H1 (cell line): ENCODE data around the gene GPR18. TPM values are rescaled to one million over a fixed set of nuclear protein-coding genes. Genes with fewer than 3 reads are reported as not detected.

Source experiments
- CTCF ChIA-PET: fragments of 300-600 bp; sonication (Branson Sonifier 250); formaldehyde crosslinking; loops from one replicate; lab custom pipeline; 2021; ENCODE audit not compliant: partially characterized antibody; lab: Charles Lee
- POLR2A ChIA-PET: fragments of 300-600 bp; sonication (Branson Sonifier 250); formaldehyde crosslinking; loops from one replicate; lab custom pipeline; 2021; ENCODE audit warnings: inconsistent platforms; ENCODE audit not compliant: partially characterized antibody; lab: Charles Lee
- DNase-seq, 2 experiments: peaks; one replicate each; pipeline versions ENCODE4 v3.0.0 to v3.0.0-alpha.2; 2010 to 2022; ENCODE audit warnings: low spot score in 2 of 2, low read depth in 1 of 2, mixed read lengths in 1 of 2
- FAIRE-seq: peaks from 2 replicates; lab custom pipeline; 2011; peaks lifted over from hg19 to GRCh38; lab: Jason Lieb, UNC
- H2AFZ ChIP-seq: 2 replicates; pipeline ENCODE4 v1.8.1; 2012; ENCODE audit warnings: low read length, inconsistent platforms
- H2AK5ac ChIP-seq: 2 replicates; pipeline ENCODE4 v1.6.1; 2013; ENCODE audit warnings: low read depth, low read length
- H2BK120ac ChIP-seq: replicated peaks from 2 replicates; pipeline ENCODE3; 2013; ENCODE audit warnings: low read depth, low read length, inconsistent platforms
- H2BK12ac ChIP-seq: 2 replicates; pipeline ENCODE4 v1.6.1; 2013; ENCODE audit warnings: low read depth, low read length
- H2BK15ac ChIP-seq: 2 replicates; pipeline ENCODE4 v1.6.1; 2013; ENCODE audit warnings: low read length
- H2BK20ac ChIP-seq: 2 replicates; pipeline ENCODE4 v1.6.1; 2013; ENCODE audit warnings: low read length
- H2BK5ac ChIP-seq: 2 replicates; pipeline ENCODE4 v1.6.1; 2013; ENCODE audit warnings: low read depth, low read length
- H3K14ac ChIP-seq: 2 replicates; pipeline ENCODE4 v1.6.1; 2013; ENCODE audit warnings: inconsistent platforms; ENCODE audit not compliant: insufficient read length
- H3K18ac ChIP-seq: 2 replicates; pipeline ENCODE4 v1.6.1; 2013; ENCODE audit warnings: low read length; ENCODE audit errors: extremely low read depth
- H3K23ac ChIP-seq: 2 replicates; pipeline ENCODE4 v1.6.1; 2013; ENCODE audit warnings: inconsistent platforms; ENCODE audit not compliant: insufficient read length
- H3K23me2 ChIP-seq: 2 replicates; pipeline ENCODE4 v1.6.1; 2013; ENCODE audit warnings: low read depth, low read length
- H3K27ac ChIP-seq: 2 replicates; pipeline ENCODE4 v1.6.1; 2011; ENCODE audit warnings: low read depth, low read length, inconsistent platforms
- H3K27me3 ChIP-seq, 4 experiments: replicated peaks in 1 of 4; 1 replicate in 1 of 4; 2 replicates in 3 of 4; pipeline versions ENCODE4 v1.6.1 to v1.8.1; 2011 to 2013; ENCODE audit warnings: low read length in 3 of 4, mild to moderate bottlenecking in 3 of 4, inconsistent platforms in 2 of 4, mixed read lengths in 2 of 4, moderate library complexity in 1 of 4; ENCODE audit not compliant: control insufficient read depth in 3 of 4, insufficient read depth in 3 of 4; ENCODE audit errors: extremely low read depth in 1 of 4
- H3K36me3 ChIP-seq, 4 experiments: 2 replicates each; pipeline versions ENCODE4 v1.6.1 to v1.8.1; 2011 to 2013; ENCODE audit warnings: mild to moderate bottlenecking in 4 of 4, low read length in 3 of 4, moderate library complexity in 2 of 4, control low read depth in 1 of 4, inconsistent platforms in 1 of 4; ENCODE audit not compliant: insufficient read depth in 4 of 4, control insufficient read depth in 2 of 4
- H3K4ac ChIP-seq: replicated peaks from 2 replicates; pipeline ENCODE3; 2013; ENCODE audit warnings: low read length, low read depth, mixed read lengths, inconsistent platforms; ENCODE audit not compliant: insufficient read length
- H3K4me1 ChIP-seq, 4 experiments: replicated peaks in 1 of 4; 1 replicate in 1 of 4; 2 replicates in 3 of 4; pipeline versions ENCODE4 v1.6.1 to v1.8.1; 2011 to 2013; ENCODE audit warnings: low read length in 3 of 4, inconsistent platforms in 2 of 4, mixed read lengths in 1 of 4; ENCODE audit not compliant: insufficient read depth in 4 of 4, control insufficient read depth in 3 of 4
- H3K4me2 ChIP-seq, 2 experiments: 2 replicates each; pipeline versions ENCODE4 v1.6.1 to v1.8.1; 2011 to 2013; ENCODE audit warnings: low read depth in 2 of 2, low read length in 2 of 2, control low read depth in 1 of 2, inconsistent platforms in 1 of 2, mild to moderate bottlenecking in 1 of 2; ENCODE audit not compliant: insufficient read depth in 1 of 2
- H3K4me3 ChIP-seq, 4 experiments: fragments of 200-600, 300-600 bp in 1 of 4; sonication (generic), shearing (Covaris generic), sonication (Bioruptor Twin) in 1 of 4; 2 replicates each; pipeline versions ENCODE4 v1.5.1 to v1.8.1; 2011 to 2016; ENCODE audit warnings: low read length in 4 of 4, low read depth in 3 of 4, control low read depth in 2 of 4, inconsistent platforms in 2 of 4, mild to moderate bottlenecking in 2 of 4, mixed read lengths in 1 of 4, moderate library complexity in 1 of 4; ENCODE audit not compliant: insufficient read depth in 2 of 4; ENCODE audit errors: extremely low read depth in 1 of 4
- H3K56ac ChIP-seq: replicated peaks from 2 replicates; pipeline ENCODE3; 2013; ENCODE audit warnings: low read depth, mild to moderate bottlenecking, mixed read lengths, low read length, inconsistent platforms; ENCODE audit not compliant: insufficient read length
- H3K79me1 ChIP-seq: 2 replicates; pipeline ENCODE4 v1.6.1; 2013; ENCODE audit warnings: low read depth, low read length, control low read depth
- H3K79me2 ChIP-seq, 2 experiments: 2 replicates each; pipeline versions ENCODE4 v1.6.1 to v1.8.1; 2012 to 2013; ENCODE audit warnings: low read length in 2 of 2, mild to moderate bottlenecking in 2 of 2, inconsistent platforms in 1 of 2; ENCODE audit not compliant: insufficient read depth in 2 of 2, control insufficient read depth in 1 of 2
- H3K9ac ChIP-seq, 4 experiments: replicated peaks in 1 of 4; 1 replicate in 1 of 4; 2 replicates in 3 of 4; pipeline versions ENCODE4 v1.6.1 to v1.8.1; 2011 to 2013; ENCODE audit warnings: low read depth in 3 of 4, low read length in 3 of 4, control low read depth in 2 of 4, mild to moderate bottlenecking in 2 of 4, moderate library complexity in 2 of 4, inconsistent platforms in 1 of 4; ENCODE audit errors: extremely low read depth in 1 of 4
- H3K9me3 ChIP-seq, 2 experiments: 2 replicates each; pipeline versions ENCODE4 v1.6.1 to v1.8.1; 2012 to 2013; ENCODE audit warnings: mild to moderate bottlenecking in 2 of 2, moderate library complexity in 2 of 2, control low read depth in 1 of 2, inconsistent platforms in 1 of 2, low read depth in 1 of 2, low read length in 1 of 2, mixed read lengths in 1 of 2; ENCODE audit not compliant: insufficient read depth in 2 of 2
- H4K20me1 ChIP-seq, 2 experiments: replicated peaks in 1 of 2; 2 replicates each; pipeline versions ENCODE3 to v1.8.1; 2011 to 2013; ENCODE audit warnings: inconsistent platforms in 2 of 2, low read length in 2 of 2, mild to moderate bottlenecking in 1 of 2; ENCODE audit not compliant: insufficient read depth in 2 of 2, control insufficient read depth in 1 of 2
- H4K5ac ChIP-seq: 2 replicates; pipeline ENCODE4 v1.6.1; 2013; ENCODE audit warnings: low read length, low read depth, mixed read lengths, inconsistent platforms; ENCODE audit not compliant: insufficient read length
- H4K8ac ChIP-seq: 2 replicates; pipeline ENCODE4 v1.8.0; 2013; ENCODE audit warnings: mild to moderate bottlenecking, moderate library complexity, low read length, inconsistent platforms; ENCODE audit not compliant: insufficient read depth; ENCODE audit errors: extremely low read depth
- H4K91ac ChIP-seq: replicated peaks from 2 replicates; pipeline ENCODE3; 2013; ENCODE audit warnings: low read length, mixed read lengths, inconsistent platforms; ENCODE audit not compliant: insufficient read length
- ASH2L ChIP-seq: fragments of 200-600, 300-600 bp; sonication (generic); IDR thresholded peaks from one replicate; pipeline ENCODE4 v1.7.1; 2017; ENCODE audit warnings: low read length
- CHD1 ChIP-seq: IDR thresholded peaks from 2 replicates; pipeline ENCODE4 v1.6.1; 2012; ENCODE audit warnings: low read depth, low read length, improper control_type of control experiment
- CREB1 ChIP-seq: IDR thresholded peaks from 2 replicates; pipeline ENCODE4 v1.6.1; 2012; ENCODE audit warnings: inconsistent platforms
- CTBP2 ChIP-seq: IDR thresholded peaks from 2 replicates; pipeline ENCODE4 v1.7.0; 2011; ENCODE audit warnings: borderline replicate concordance, mild to moderate bottlenecking, moderate library complexity, mixed read lengths, low read length; ENCODE audit not compliant: insufficient read depth, insufficient read length
- EP300 ChIP-seq, 2 experiments: IDR thresholded peaks; 1 replicate in 1 of 2; 2 replicates in 1 of 2; pipeline ENCODE4 v1.6.1; 2011 to 2012; ENCODE audit warnings: low read depth in 2 of 2, low read length in 2 of 2, mild to moderate bottlenecking in 2 of 2, borderline replicate concordance in 1 of 2, inconsistent platforms in 1 of 2, moderate library complexity in 1 of 2
- HDAC2 ChIP-seq, 2 experiments: fragments of 300-600 bp in 1 of 2; sonication (generic) in 1 of 2; IDR thresholded peaks; 2 replicates each; pipeline ENCODE4 v1.6.1; 2011 to 2012; ENCODE audit warnings: low read depth in 2 of 2, low read length in 2 of 2, mild to moderate bottlenecking in 2 of 2, moderate library complexity in 2 of 2, borderline replicate concordance in 1 of 2, inconsistent platforms in 1 of 2
- NANOG ChIP-seq: IDR thresholded peaks from 2 replicates; pipeline ENCODE4 v1.6.1; 2011; ENCODE audit warnings: low read length, low read depth, mild to moderate bottlenecking, inconsistent platforms; ENCODE audit not compliant: insufficient read depth, poor library complexity, severe bottlenecking
- RAD21 ChIP-seq, 2 experiments: IDR thresholded peaks in 1 of 2; conservative IDR thresholded peaks in 1 of 2; 2 replicates each; pipeline ENCODE4 v1.6.1; 2011; ENCODE audit warnings: low read depth in 2 of 2, low read length in 2 of 2, improper control_type of control experiment in 1 of 2, inconsistent platforms in 1 of 2, mild to moderate bottlenecking in 1 of 2, moderate library complexity in 1 of 2
- SAP30 ChIP-seq: fragments of 300-600 bp; sonication (generic); IDR thresholded peaks from 2 replicates; pipeline ENCODE4 v1.7.1; 2012; ENCODE audit warnings: low read length, moderate library complexity, mild to moderate bottlenecking, inconsistent platforms; ENCODE audit not compliant: insufficient read depth, insufficient replicate concordance
- WGBS, 2 experiments: shearing (Covaris generic) in 1 of 2; methylation state at CpG; one replicate each; pipeline versions ENCODE4 v1.1.6 to v1.1.7; 2013 to 2015; ENCODE audit warnings: low lambda C conversion rate in 2 of 2, mixed read lengths in 2 of 2, inconsistent platforms in 1 of 2, low coverage in 1 of 2, missing lambda C conversion rate in 1 of 2; ENCODE audit not compliant: insufficient replicate concordance in 2 of 2, insufficient coverage in 1 of 2, insufficient read length in 1 of 2; ENCODE audit errors: extremely low coverage in 1 of 2, missing lambda C conversion rate in 1 of 2; 5-methylcytosine and 5-hydroxymethylcytosine counted together
- polyA plus RNA-seq, 7 experiments: library from polyadenylated mRNA; depleted of rRNA in 3 of 7; stranded (reverse) in 5 of 7; unstranded in 2 of 7; fragments of >200 nt in 5 of 7; fragments of 200-250 nt in 2 of 7; gene quantifications; 1 replicate in 5 of 7; 2 replicates in 1 of 7; 4 replicates in 1 of 7; pipeline versions ENCODE4 v1.2.1 to v1.2.3, GENCODE V29; 2011 to 2013; ENCODE audit warnings: missing spikeins in 2 of 7, mixed read lengths in 2 of 7
- total RNA-seq: library from RNA; stranded (reverse); fragmentation: NEBNext Ultra II Directional; extraction: Animal tissue kit (Norgen Biotek cat#: 25700); gene quantifications from 2 replicates; pipeline ENCODE4 v1.2.1, GENCODE V29; 2021
- TF ChIP-seq, protein P1 (sequence below), 3 experiments: IDR thresholded peaks; 1 replicate in 2 of 3; 2 replicates in 1 of 3; pipeline versions ENCODE4 v1.5.1 to v1.6.1; 2011; ENCODE audit warnings: low read length in 3 of 3, mild to moderate bottlenecking in 3 of 3, inconsistent platforms in 2 of 3, low read depth in 1 of 3, moderate library complexity in 1 of 3; ENCODE audit not compliant: insufficient read depth in 1 of 3; ENCODE audit errors: control extremely low read depth in 1 of 3

The GPR18 gene
- total and polyA plus RNA-seq, 2 of the 8 experiments (the other 6 are each of a cell fraction or from before 2014, with no cell fraction given): not detected

DNA sequence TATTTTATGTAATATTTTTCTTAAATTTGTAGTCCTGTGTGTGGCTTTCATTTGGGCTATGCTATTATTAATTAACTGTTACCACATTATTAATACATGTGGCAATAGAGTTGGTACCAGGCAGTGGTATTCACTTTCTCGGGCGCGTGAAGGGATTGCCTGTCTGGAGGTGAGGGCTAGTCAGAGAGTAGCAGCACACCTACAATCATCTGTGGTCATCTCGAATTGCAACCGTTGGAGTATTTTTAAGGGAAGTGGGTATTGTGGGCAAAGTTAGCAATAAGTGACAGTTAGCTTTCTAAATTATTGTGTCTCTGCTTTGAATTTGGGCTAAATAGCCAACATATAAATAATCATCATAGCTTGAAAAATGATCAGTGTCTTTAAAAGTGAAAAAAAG is 20.0 kb upstream of the GPR18 start:
- Histone ChIP-seq H4K5ac (no peak overlapping the region), H3K9ac (no peak overlapping the region), H2AK5ac (no peak overlapping the region), H3K14ac (no peak overlapping the region), H3K4me3 (no peak overlapping the region), H2BK120ac (no peak overlapping the region), H3K56ac (no peak overlapping the region), H2BK12ac (no peak overlapping the region), H3K18ac (no peak overlapping the region), H3K23ac (no peak overlapping the region), H2AFZ (no peak overlapping the region), H3K79me1 (no peaks in the 10 kb centered on the region; the same call in 1 of the 2 replicates), H3K36me3 (no peaks in the 10 kb centered on the region; a peak in 1 of 8 replicates), H2BK20ac (no peak overlapping the region), H3K4ac (no peak overlapping the region), H4K20me1 (peaks cover 7 to 9% of the 10 kb centered on the region in 2 experiments), H3K4me1 (peaks cover 0 to 13% (median 4%) of the 10 kb centered on the region in 4 experiments; a peak in 5 of 7 replicates), H2BK5ac (no peak overlapping the region), H4K91ac (no peak overlapping the region), H3K4me2 (no peak overlapping the region), H3K9me3 (no peaks in the 10 kb centered on the region), H3K27me3 (no peaks in the 10 kb centered on the region), H4K8ac (no peak overlapping the region), H3K23me2 (no peaks in the 10 kb centered on the region), H3K79me2 (0 out of 4 replicates have a peak, but pooled peaks cover 0 to 4% of the 10 kb centered on the region in 2 experiments), H3K27ac (no peak overlapping the region), H2BK15ac (no peak overlapping the region)
- ChIA-PET POLR2A (no interaction called here), CTCF (no interaction called here)
- 84% methylated on average over 5 of the region's 5 CpGs; no CpG with 5 or more reads in 1 of the 2 experiments for WGBS, 2 experiments
- FAIRE-seq (no peak), DNase-seq (no peak)
- TF ChIP-seq SAP30 (no peak), CTBP2 (no peak), EP300 (IDR thresholded peaks at IDR 0.05; ENCODE audit: borderline replicate concordance in 1 of 2, low read depth in 2 of 2, low read length in 2 of 2) (no peak), RAD21 (IDR thresholded peaks at IDR 0.05 in 1 of 2, conservative IDR thresholded peaks at IDR 0.05 in 1 of 2; ENCODE audit: low read depth in 2 of 2, low read length in 2 of 2) (no peak), CHD1 (no peak), CREB1 (no peak), HDAC2 (IDR thresholded peaks at IDR 0.05; ENCODE audit: borderline replicate concordance in 1 of 2, low read depth in 2 of 2, low read length in 2 of 2) (no peak), ASH2L (no peak), NANOG (no peak)
- TF ChIP-seq, protein P1, sequence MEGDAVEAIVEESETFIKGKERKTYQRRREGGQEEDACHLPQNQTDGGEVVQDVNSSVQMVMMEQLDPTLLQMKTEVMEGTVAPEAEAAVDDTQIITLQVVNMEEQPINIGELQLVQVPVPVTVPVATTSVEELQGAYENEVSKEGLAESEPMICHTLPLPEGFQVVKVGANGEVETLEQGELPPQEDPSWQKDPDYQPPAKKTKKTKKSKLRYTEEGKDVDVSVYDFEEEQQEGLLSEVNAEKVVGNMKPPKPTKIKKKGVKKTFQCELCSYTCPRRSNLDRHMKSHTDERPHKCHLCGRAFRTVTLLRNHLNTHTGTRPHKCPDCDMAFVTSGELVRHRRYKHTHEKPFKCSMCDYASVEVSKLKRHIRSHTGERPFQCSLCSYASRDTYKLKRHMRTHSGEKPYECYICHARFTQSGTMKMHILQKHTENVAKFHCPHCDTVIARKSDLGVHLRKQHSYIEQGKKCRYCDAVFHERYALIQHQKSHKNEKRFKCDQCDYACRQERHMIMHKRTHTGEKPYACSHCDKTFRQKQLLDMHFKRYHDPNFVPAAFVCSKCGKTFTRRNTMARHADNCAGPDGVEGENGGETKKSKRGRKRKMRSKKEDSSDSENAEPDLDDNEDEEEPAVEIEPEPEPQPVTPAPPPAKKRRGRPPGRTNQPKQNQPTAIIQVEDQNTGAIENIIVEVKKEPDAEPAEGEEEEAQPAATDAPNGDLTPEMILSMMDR (IDR thresholded peaks at IDR 0.05; ENCODE audit: control extremely low read depth in 1 of 3, insufficient read depth in 1 of 3, low read depth in 1 of 3, low read length in 3 of 3): no peak
